ENCODE results near the gene DNAJA4.
"Not testable (repeated sequence)": the region's sequence is repeated elsewhere in the genome, so short reads cannot be mapped to it uniquely, and the experiment has no call there.

DNAJA4 gene

DNA sequence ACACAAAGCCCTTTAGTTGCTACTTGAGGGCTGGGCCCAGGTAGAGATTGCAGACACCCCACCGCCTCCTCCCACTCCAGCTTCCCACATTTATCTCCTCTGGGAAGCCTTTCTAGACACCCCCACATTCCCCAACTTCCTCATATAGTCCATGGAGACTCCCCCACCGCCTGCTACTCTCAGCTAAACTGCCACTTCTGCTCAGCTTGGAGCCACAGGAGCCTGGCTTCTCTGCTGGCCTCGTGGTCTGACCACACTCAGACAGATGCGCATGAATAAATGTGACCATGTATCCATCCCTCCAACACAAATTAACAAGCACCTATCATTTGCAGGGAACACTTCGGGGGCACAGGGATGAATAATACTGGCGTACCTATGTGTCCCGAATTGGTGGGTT is 19.5 kb upstream of the DNAJA4 start:
- no peak for DNase-seq

DNA sequence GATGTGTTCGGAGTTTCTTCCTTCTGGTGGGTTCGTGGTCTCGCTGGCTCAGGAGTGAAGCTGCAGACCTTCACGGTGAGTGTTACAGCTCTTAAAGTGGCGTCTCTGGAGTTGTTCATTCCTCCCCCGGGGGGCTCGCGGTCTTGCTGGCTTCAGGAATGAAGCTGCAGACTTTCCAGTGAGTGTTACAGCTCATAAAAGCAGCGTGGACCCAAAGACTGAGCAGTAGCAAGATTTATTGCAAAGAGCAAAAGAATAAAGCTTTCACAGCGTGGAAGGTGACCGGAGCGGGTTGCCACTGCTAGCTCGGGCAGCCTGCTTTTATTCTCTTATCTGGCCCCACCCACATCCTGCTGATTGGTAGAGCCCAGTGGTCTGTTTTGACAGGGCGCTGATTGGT is 19.0 kb upstream of the DNAJA4 start:
- DNase-seq: not testable (repeated sequence)

DNA sequence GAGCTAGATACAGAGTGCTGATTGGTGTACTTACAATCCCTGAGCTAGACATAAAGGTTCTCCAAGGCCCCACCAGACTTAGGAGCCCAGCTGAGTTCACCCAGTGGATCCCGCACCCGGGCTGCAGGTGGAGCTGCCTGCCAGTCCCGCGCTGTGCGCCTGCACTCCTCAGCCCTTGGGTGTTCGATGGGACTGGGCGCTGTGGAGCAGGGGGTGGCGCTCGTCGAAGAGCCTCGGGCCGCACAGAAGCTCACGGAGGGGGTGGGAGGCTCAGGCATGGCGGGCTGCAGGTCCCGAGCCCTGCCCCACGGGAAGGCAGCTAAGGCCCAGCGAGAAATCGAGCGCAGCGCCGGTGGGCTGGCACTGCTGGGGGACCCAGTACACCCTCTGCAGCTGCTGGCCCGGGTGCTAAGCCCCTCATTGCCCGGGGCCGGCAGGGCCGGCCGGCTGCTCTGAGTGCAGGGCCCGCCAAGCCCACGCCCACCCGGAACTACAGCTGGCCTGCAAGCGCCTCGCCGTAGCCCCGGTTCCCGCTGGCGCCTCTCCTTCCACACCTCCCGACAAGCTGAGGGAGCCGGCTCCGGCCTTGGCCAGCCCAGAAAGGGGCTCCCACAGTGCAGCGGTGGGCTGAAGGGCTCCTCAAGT is 18.3 kb upstream of the DNAJA4 start:
- not testable (repeated sequence) for DNase-seq

DNA sequence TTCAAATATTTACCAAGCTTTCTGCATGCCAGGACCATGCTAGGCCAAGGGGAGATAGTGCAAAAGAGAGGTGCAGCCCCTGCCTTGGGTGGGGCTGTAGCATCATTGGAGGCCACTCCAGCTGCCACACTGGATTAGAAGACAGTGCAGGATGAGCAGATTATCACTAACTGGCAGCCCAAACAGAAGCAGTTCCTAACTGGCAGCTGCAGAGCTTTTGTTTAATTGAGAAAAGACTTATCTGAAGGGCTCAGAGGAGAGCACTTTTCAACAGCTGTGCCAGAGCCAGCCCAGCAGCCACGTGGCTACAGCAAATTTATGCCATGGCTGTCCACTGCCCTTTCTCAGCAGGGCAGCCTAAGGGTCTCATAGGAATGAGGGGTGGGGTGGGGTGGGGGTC is 16.5 kb upstream of the DNAJA4 start:
- DNase-seq: no peak

DNA sequence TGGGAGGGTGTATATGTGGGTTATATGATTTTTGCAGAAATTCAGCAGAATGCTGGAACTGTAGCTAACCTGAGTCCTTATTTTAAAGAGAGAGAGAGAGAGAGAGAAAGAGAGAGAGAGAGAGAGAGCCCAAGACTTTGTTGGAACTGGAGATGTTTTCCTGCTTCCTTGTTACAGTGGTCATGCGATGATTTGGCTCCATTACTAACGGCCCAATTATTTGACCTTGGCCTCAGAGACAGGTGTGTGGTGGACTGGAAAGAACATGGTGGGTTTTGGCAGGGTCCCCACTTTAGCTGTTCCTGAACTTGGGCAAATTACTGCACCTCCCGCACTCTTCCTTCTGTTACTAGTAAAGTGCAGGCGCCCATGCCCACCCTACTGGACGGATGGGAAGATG is 15.2 kb upstream of the DNAJA4 start:
- DNase-seq: no peak

DNA sequence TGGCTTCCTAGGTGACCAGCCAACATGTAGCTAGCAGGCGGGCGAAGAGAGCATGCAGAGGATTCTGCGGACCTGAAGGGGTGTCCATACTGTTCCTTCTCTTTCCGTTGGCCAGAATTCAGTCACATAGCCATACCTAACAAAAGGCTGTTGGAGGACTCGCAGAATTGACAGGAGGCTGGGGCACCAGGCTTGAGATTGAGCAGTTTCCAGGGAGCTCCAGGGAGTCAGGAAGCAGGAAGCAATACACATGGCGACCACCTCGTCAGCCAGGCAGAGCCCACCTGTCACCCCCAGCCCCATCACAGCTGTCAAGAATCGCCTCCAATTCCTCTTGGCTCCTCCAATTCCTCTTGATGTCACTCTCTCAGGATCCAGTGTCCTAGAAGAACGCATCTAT is 13.2 kb upstream of the DNAJA4 start:
- no peak for DNase-seq

DNA sequence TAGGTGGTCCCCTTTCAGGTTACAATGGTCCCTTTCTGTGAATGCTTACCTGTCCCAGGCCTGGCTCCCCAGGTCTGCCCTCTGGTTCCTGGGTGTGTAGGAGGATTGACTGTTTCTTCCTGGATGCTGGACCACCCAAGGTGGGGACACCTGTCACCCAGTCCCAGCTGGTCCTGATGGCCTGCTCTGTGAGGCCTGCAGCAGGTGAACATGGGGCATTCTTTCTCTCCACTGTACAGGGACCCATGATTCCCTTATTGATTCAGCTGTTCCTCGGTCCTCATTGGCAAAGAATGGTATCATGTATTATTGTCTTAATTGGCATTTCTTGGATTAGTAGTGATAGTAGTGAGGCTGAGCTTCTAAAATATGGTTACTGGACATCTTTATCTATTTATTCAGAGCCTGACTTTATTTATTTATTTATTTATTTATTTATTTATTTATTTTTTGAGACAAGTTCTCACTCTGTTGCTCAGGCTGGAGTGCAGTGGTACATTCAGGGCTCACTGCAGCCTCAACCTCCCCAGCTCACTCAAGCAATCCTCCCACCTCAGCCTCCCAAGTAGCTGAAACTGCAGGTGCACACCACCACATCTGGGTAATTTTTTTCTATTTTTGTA is 8.8 kb upstream of the DNAJA4 start:
- DNase-seq: no peak

DNA sequence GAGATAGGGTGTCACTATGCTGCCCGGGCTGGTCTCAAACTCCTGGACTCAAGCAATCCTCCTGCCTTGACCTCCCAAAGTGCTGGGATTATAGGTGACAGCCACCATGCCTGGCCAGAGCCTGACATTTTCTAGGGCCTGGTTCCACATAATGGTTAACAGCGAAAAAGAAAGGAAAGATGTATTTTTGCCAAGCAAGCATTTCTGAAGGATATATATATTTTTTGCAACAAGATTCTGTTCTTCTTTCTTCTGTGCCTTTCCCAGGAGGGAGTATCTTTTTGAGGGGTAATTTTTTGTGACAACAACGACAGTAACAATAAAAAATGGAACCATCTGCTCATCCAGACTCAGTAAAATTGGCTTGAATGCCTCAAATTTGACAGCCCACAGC is 8.3 kb upstream of the DNAJA4 start:
- DNase-seq: no peak

DNA sequence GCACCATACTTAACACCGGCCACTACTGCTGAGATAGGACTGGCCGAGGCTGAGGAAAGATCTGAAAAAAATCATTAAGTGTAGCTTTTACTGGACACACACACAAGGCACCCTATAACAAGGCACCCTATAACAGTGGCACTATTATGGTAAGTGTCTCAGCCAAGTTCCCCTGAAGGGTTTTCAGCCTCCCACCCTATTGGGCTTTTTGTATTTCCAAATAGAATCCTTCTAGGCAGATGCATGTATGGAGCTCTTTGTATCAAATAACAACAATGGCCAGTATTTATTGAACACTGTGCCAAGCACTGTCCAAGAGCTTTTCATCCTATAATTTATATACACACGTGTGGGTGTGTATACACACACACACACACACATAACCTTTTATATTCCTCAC is 6.7 kb upstream of the DNAJA4 start:
- DNase-seq: peak; percentile 71

DNA sequence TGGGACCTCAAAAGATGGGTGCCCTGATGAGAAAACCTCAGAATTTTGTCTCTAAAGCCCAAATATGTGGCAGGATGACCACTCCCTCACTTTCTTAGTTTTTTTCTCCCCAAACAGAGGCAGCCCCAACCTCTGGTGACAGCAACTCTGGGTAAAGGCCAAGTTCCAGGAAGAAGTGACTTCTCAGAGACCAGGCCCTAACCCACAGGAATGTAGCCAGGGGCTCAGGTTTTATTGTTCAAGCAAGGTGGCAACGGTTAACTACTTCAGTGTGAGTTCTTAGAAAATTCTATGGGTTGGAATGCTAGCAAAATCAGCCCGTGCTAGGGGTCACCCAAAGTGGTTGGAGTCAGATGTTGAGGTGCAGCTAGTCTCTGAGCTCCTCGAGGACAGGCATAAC is 5.1 kb upstream of the DNAJA4 start:
- no peak for DNase-seq

DNA sequence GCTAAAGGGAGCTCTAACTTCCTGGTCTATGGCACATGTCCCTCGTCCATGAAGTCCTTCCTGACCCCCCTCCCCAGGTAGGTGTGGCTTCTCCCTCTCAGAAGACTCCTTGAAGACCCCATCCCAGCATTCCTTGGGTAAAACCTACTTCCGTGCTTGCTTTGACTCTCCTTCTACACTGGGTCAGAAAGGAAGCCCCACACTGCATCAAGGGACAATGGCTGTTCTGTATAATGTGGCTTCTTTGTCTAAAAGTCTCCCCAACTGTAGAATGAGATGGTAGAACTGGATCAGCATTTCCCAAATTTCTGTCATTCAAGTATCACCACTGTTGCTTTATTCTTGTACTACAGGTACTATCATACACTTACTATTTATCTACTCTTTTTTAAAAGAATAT is 3.9 kb upstream of the DNAJA4 start:
- no peak for DNase-seq

DNA sequence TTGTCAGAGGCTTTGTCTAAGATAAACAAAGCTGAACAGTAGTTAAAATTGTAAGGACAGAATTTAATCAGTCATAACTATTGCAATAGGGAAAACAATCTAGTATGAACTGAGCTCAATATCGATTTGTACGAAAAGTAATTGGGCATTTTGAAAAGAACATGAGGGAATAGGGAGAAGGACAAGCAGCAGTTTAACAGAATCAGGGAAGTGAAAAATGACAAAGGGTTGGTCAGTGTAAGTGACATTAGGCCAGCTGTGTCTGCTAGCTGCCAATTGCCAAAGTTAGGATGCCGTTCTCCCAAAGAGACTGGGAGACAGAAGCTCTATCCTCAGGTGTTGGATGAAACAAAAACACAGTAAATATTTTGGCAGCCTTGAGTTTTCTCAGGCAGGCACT is 3.3 kb upstream of the DNAJA4 start:
- DNase-seq: no peak

DNA sequence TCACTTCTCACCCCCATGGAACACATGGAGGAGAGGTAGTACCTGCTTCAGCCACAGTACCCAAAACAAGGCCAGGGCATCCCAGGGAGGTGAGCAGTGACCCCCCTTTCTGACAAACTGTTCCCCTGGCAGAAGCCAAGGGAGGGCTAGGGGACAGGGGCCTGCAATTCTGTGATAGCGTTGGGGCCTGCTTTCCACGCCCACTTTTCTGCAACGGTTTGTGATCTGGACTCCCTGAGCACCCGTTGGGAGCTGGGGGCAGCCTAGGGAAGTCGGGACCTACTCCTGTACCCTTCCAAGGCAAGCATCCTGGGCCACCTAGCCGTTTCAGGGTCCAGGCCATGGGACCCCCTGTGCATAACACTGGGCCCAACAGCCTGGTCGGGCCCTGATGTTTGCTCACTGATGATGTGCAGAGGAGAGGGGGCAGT is 996 bp upstream of the DNAJA4 start:
- DNase-seq: no peak

DNA sequence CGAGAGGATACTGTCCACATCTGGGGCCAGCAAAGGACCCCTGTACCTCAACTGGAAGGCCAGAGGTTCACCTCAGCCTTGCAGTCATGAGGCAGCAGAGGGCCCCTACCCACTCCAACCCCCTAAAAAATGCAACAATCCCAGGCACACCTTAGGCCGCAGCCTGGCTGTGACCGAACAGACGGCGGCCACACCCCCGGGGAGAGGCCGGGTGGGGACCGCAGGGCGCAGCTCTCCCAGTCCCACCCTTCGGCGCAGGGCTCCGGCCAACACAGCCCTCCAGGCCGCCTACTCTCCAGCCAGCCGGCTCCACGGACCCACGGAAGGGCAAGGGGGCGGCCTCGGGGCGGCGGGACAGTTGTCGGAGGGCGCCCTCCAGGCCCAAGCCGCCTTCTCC is 457 bp upstream of the DNAJA4 start:
- no peak for DNase-seq

DNA sequence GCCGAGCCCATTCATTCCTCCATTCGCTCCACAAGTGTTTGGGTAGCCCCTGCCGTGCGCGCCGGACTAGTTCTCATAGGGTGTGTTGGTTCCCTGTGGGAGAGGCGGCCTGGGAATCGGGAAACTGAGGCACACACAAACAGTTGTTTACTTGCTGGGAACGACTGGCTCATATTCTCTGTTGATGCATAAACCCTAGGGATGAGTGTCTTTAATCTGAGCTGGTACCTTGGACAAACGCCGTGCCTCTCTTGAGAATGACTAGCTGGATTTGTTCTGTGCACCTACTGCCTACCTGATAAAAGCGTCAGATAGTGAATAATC is 737 bp downstream of the DNAJA4 start:
- no peak for DNase-seq

DNA sequence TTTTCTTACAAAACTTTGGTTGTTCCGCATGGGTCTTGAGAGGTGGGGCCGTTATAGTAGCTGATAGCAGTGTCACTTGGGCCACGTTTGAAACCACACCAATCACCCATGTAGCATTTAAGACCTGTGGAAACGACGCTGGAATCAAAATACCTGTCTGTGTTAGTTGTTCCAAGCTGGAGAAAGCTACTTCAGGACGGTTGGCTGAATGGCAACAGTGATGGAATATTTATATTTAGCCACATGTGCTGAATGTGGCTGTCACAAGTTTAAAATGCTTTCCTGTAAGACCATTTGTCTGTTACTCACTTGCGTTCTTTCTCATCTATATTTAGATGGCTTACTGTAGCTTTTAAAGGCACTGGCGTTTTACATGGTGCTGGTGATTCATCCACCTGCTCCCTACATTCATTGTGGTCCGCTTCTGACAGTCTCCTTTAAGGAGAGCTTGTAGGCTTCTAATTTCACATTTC is 1.4 kb downstream of the DNAJA4 start:
- no peak for DNase-seq

DNA sequence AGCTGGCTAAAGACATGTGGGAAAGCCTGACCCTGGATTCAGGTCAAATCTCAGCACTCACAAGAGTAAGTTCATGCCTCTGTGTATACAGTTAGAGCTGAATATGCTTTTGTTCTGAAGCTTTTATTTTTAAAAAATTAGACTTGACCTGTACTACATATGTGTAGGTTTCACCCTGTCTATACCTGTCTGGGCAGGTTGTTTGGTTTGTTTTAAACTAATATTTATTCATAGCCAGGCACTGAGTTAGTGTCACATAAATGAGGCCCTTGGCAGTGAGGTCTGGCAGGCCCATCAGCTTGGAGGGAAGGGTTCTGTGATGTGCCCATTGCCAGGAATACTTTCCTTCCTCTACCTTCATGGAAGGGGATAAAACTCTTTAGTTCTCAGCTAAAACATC is 1.9 kb downstream of the DNAJA4 start:
- no peak for DNase-seq

DNA sequence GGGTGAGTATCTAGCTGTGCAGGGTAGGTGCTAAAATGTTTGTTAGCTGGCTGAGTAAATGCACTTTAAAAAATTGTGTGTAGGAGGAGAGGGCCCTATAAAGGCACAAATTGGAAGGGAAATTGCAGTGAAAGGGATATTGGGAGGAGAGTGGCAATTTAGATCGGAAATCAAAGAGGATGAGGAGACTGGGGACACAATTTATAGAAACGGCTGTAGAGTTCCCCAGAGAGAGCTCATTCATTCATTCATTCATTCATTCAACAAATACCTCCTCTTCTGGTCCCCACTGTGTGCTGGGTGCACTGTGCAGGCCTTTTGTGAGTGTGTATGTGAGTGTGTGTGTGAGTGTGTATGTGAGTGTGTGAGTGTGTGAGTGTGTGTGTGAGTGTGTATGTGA is 2.4 kb downstream of the DNAJA4 start:
- no peak for DNase-seq

DNA sequence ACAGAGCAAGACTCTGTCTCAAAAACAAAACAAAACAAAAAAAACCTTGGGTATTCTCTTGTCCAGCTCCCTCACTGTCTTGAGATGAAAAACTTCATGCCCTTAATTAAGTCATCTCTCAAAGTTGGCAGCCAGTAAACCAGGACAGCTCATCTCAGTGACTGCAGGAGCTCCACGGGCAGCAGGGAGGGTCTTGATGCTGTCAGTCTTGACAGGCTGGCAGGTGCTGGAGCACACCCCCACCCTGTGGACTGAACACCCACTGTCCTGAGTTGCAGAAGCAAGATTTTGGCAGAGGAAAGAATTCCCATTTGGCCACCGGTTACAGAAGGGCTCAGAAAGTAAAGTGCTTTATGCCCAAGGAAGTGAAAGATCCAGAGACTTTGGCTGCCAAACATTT is 8.0 kb downstream of the DNAJA4 start:
- no peak for DNase-seq

DNA sequence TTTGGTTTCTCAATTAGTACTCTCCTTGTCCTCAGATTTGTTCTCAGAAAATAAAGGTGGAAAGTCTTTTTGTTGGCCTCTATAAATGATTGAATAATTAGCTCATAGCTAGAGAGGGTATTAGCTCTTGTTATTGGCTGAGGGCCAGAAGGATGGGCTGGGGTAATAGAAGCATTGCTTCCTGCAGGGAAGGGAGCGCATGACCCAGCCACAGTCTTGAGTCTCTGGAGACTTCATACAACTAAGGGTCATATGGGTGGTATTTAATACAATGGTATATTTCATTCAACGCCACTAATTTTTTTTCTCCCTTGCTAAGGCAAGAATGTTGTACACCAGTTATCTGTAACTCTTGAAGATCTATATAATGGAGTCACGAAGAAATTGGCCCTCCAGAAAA is 8.4 kb downstream of the DNAJA4 start:
- DNase-seq: no peak

DNA sequence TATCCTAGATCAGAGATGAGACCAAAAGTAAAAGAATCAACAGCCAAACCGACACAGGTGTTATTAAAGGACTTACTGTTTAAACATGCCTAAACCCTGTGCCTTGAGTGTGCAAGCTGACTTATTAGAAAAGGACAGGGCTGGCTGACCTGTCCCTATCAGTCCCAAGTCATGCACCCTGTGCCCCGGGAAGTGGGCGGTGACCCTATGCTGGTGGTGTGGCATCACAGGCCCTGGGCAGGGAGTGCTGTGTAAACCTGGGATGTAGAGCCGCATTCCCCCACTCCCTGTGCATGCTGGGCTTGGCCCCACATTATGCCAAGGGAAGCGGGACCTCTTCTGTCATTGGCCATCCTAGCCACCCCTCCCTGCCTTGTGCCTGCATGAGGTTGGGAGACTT is 10.6 kb downstream of the DNAJA4 start:
- no peak for DNase-seq

DNA sequence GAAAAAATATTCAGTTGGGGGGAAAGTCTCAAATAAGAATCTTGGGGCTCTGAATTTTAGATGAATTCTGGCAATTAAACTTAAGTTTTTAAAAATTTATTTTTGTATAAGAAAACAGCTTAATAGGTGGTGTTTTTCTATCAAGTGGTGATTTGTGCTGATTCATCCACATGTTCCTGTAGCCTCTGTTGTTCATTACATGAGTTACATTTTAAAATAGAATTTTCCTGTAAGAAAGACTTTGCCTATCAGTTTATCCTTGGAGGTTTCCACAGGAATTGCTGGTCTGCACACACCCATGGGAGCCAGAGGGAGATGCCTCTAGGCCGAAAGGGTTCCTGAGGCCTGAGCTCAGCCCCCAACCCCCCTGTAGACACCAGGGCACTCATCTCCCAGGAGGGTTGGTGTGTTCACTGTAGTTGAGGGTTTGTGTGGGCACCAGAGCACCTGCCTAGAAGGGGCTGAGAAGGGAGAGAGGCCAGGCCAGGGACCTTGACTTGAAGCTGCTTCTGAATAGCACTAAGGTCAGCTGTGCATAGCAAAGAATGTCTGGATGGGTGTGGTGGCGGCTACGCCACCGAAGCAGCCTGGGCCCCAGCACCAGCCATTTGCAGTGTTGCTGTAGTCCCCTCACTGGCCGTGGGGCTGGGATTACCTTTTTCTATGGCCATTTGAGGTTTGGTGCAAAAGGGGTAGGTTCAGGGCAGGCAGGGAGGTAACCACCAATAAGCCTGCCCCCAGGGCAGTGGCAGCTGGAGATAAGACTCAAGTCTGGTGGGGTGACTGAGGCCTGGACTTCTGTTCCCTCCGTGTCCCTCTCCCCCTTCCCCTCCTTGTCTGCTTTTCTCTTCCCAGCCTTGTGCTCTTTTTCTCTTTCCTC is 11.9 kb downstream of the DNAJA4 start:
- DNase-seq: no peak

DNA sequence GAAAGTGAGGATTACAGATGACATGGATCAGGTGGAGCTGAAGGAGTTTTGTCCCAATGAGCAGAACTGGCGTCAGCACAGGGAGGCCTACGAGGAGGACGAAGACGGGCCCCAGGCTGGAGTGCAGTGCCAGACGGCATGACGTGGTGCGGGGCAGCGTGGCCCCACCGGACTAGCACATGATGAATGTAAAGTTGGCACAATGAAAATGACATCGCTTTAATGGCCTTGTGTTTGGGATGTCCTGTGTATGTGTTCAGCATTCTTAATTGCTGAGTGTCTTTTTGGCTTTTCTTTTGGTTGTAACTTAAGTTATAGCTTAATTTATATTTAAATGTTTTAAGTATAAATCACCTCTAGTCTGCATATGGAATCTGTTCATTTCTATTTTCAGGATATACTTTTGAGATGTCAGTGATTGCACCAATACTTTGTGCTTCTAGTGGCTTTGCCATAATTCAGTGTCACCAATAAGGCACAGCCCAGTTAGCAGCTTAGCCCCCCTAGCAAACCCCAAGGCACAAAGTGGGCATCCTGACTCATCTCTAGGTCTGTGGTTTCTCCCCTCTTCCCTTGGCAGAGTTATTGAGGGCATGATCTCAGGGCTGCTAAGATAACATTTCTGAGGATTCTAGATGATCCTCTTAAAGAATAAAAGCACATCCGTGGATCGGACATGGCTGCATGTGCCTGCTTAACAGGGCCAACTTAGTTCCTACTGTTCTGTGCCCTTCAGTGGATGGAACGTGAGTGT is 16.1 kb downstream of the DNAJA4 start:
- DNase-seq: no peak

DNA sequence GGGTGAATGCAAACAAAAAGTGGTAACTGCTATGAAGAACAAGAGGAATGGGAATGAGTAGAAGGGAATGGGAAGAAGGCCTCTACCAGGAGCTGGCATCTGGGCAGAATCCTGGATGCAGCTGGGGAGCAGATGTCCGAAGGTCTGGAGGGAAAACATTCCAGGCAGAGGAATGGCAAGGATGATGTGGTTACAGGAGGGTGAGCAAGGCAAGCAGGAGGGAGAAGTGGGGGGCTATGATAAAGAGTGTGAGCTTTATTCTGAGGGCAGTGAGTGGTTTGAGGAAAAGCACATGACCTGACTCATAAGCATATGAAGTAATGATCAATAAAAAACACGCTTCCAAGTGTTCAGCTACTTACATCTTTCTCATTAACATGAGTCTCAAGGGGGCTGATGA is 18.0 kb downstream of the DNAJA4 start:
- no peak for DNase-seq

Data from midbrain (tissue), 1 donor.